HL-60/S4 treated with retinoic acid at 250 ng/mL for 4 days and 3 days (cell line): Measurements from ENCODE around the gene CHKA.

Experiments used
- in situ Hi-C: fragments of 300-500 bp; cut with MboI; formaldehyde crosslinking; loops from 2 replicates; pipeline ENCODE4 v1.7.0; 2022; ENCODE audit warnings: low sequenced_read_pairs

Gene CHKA

GRCh38 chr11:68033708-68034045, 87.5 kb downstream of the CHKA start:
- in situ Hi-C loops: no loop called here

GRCh38 chr11:68032997-68033707, 88.0 kb downstream of the CHKA start:
- in situ Hi-C loops: no loop called here

GRCh38 chr11:68032003-68032402, 89.2 kb downstream of the CHKA start:
- in situ Hi-C loops: no loop called here

- in situ Hi-C loops: no loop called here
These were observed 90.1 kb downstream of the CHKA start for GRCh38 chr11:68031144-68031464.

GRCh38 chr11:68030318-68031143, 90.7 kb downstream of the CHKA start, which contains the start of gene NDUFS8:
Gene NDUFS8 (plus strand): TSS chr11:68030681. CDS start chr11:68032152, 1,471 bp downstream.
- in situ Hi-C loops: no loop called here

GRCh38 chr11:68028802-68029545, 92.2 kb downstream of the CHKA start:
- in situ Hi-C loops: no loop called here

- in situ Hi-C loops: no loop called here
These were observed 93.5 kb downstream of the CHKA start for GRCh38 chr11:68027667-68028066.

GRCh38 chr11:68026391-68027105, 94.6 kb downstream of the CHKA start:
- in situ Hi-C loops: no loop called here

- in situ Hi-C loops: no loop called here
These were observed 96.1 kb downstream of the CHKA start for GRCh38 chr11:68025047-68025446.

GRCh38 chr11:68024508-68024907, 96.7 kb downstream of the CHKA start:
- in situ Hi-C loops: no loop called here

GRCh38 chr11:68022531-68022930, 98.7 kb downstream of the CHKA start:
- in situ Hi-C loops: no loop called here

- in situ Hi-C loops: no loop called here
These were observed 99.9 kb downstream of the CHKA start for GRCh38 chr11:68021167-68021787.

GRCh38 chr11:68020575-68020974, 100.6 kb downstream of the CHKA start:
- in situ Hi-C loops: no loop called here

GRCh38 chr11:68019486-68019885, 101.7 kb downstream of the CHKA start:
- in situ Hi-C loops: no loop called here

GRCh38 chr11:68018730-68019190, 102.4 kb downstream of the CHKA start:
- in situ Hi-C loops: no loop called here

- in situ Hi-C loops: no loop called here
These were observed 103.0 kb downstream of the CHKA start for GRCh38 chr11:68017980-68018729.

- in situ Hi-C loops: no loop called here
These were observed 104.0 kb downstream of the CHKA start for GRCh38 chr11:68016904-68017817.

- in situ Hi-C loops: no loop called here
These were observed 104.9 kb downstream of the CHKA start for GRCh38 chr11:68016161-68016903.
